DOHH2 (cell line): ENCODE results near the gene TSPAN14.

ENCODE experiments used
- H3F3A ChIP-seq: fragments of 200-600 bp; sonication (generic), shearing (Covaris generic); 2 replicates; pipeline ENCODE4 v1.6.0; 2016; ENCODE audit warnings: antibody characterized with exemption, mild to moderate bottlenecking; ENCODE audit not compliant: control insufficient read depth, insufficient read depth
- H3K27ac ChIP-seq: fragments of 200-600 bp; sonication (generic); 2 replicates; pipeline ENCODE4 v1.5.1; 2014; ENCODE audit warnings: low read depth, mild to moderate bottlenecking, low read length, moderate library complexity
- H3K27me3 ChIP-seq: fragments of 200-600 bp; sonication (generic); 2 replicates; pipeline ENCODE4 v1.6.1; 2014; ENCODE audit warnings: mild to moderate bottlenecking, low read length, mixed read lengths; ENCODE audit not compliant: control insufficient read depth
- H3K36me3 ChIP-seq: fragments of 200-600 bp; sonication (generic); 2 replicates; pipeline ENCODE4 v1.6.1; 2014; ENCODE audit warnings: mild to moderate bottlenecking, low read length, moderate library complexity, mixed read lengths; ENCODE audit not compliant: control insufficient read depth
- H3K4me1 ChIP-seq: fragments of 200-600 bp; sonication (generic); 2 replicates; pipeline ENCODE4 v1.6.1; 2014; ENCODE audit warnings: mild to moderate bottlenecking, low read length, mixed read lengths; ENCODE audit not compliant: control insufficient read depth
- H3K4me2 ChIP-seq: fragments of 200-600 bp; sonication (generic); 2 replicates; pipeline ENCODE4 v1.6.0; 2014; ENCODE audit warnings: mild to moderate bottlenecking, low read length, moderate library complexity
- H3K4me3 ChIP-seq: fragments of 200-600 bp; sonication (generic); 2 replicates; pipeline ENCODE4 v1.5.1; 2014; ENCODE audit warnings: mild to moderate bottlenecking, low read length, mixed read lengths
- H3K79me2 ChIP-seq: fragments of 200-600 bp; sonication (generic); 2 replicates; pipeline ENCODE4 v1.6.1; 2014; ENCODE audit warnings: mild to moderate bottlenecking, low read length, mixed read lengths; ENCODE audit not compliant: control insufficient read depth
- H3K9me2 ChIP-seq: fragments of 200-600 bp; sonication (generic); replicated peaks from 2 replicates; pipeline ENCODE4 v1.6.1; 2014; ENCODE audit warnings: mild to moderate bottlenecking, low read length, mixed read lengths; ENCODE audit not compliant: control insufficient read depth
- H3K9me3 ChIP-seq: fragments of 200-600 bp; sonication (generic); 2 replicates; pipeline ENCODE4 v1.6.1; 2014; ENCODE audit warnings: antibody characterized with exemption, low read length, mixed read lengths; ENCODE audit not compliant: control insufficient read depth, insufficient read depth
- H4K20me1 ChIP-seq: fragments of 200-600 bp; sonication (generic); 2 replicates; pipeline ENCODE4 v1.6.0; 2014; ENCODE audit warnings: low read depth, mild to moderate bottlenecking, antibody characterized with exemption, low read length, moderate library complexity; ENCODE audit not compliant: control insufficient read depth, insufficient read depth
- CTCF ChIP-seq: fragments of 200-600 bp; sonication (generic); IDR thresholded peaks from one replicate; pipeline ENCODE4 v1.5.1; 2014; ENCODE audit warnings: antibody characterized with exemption, mild to moderate bottlenecking, low read depth, low read length; ENCODE audit not compliant: poor library complexity, severe bottlenecking
- EZH2phosphoT487 ChIP-seq: fragments of 200-600 bp; sonication (generic); IDR thresholded peaks from 2 replicates; pipeline ENCODE4 v1.6.1; 2017; ENCODE audit warnings: borderline replicate concordance, mild to moderate bottlenecking, antibody characterized with exemption, low read length, moderate library complexity, mixed read lengths

Gene TSPAN14

GRCh38 chr10:80526742-80527141 lies 72.6 kb downstream of the TSPAN14 start:
- peaks cover 3% of the 10 kb centered on the region; the same call in 1 of the 2 replicates for H3K4me1 ChIP-seq
- H3K36me3 ChIP-seq, result no peaks in the 10 kb centered on the region
- TF ChIP-seq CTCF, result no peak
- no peak for TF ChIP-seq EZH2phosphoT487
- no peak overlapping the region for H3K27ac ChIP-seq
- no peaks in the 10 kb centered on the region for H3K27me3 ChIP-seq
- H3K79me2 ChIP-seq, result no peaks in the 10 kb centered on the region
- no peaks in the 10 kb centered on the region for H3K9me2 ChIP-seq
- H3K9me3 ChIP-seq, result no peaks in the 10 kb centered on the region
- no peaks in the 10 kb centered on the region for H4K20me1 ChIP-seq
- H3K4me2 ChIP-seq, result no peak overlapping the region
- H3K4me3 ChIP-seq, result no peak overlapping the region
- no peaks in the 10 kb centered on the region for H3F3A ChIP-seq

GRCh38 chr10:80528185-80528700 lies 74.1 kb downstream of the TSPAN14 start:
- Histone ChIP-seq H3K4me2 (no peak overlapping the region), H3K79me2 (no peaks in the 10 kb centered on the region), H3K4me3 (no peak overlapping the region), H3K9me2 (no peaks in the 10 kb centered on the region), H3K9me3 (no peaks in the 10 kb centered on the region), H3F3A (no peaks in the 10 kb centered on the region), H3K36me3 (no peaks in the 10 kb centered on the region), H4K20me1 (no peaks in the 10 kb centered on the region), H3K27ac (no peak overlapping the region), H3K4me1 (peaks cover 3% of the 10 kb centered on the region; the same call in 1 of the 2 replicates), H3K27me3 (no peaks in the 10 kb centered on the region)
- TF ChIP-seq CTCF (no peak), EZH2phosphoT487 (no peak)

- Histone ChIP-seq H3K4me3 (no peak overlapping the region), H3K36me3 (no peaks in the 10 kb centered on the region), H3K4me2 (no peak overlapping the region), H3K4me1 (peaks cover 3% of the 10 kb centered on the region; the same call in 1 of the 2 replicates), H3K79me2 (no peaks in the 10 kb centered on the region), H3K27me3 (no peaks in the 10 kb centered on the region), H4K20me1 (no peaks in the 10 kb centered on the region), H3K9me2 (no peaks in the 10 kb centered on the region), H3K9me3 (no peaks in the 10 kb centered on the region), H3K27ac (no peak overlapping the region), H3F3A (no peaks in the 10 kb centered on the region)
- TF ChIP-seq EZH2phosphoT487 (no peak), CTCF (no peak)
Measured at GRCh38 chr10:80528901-80529300, 74.8 kb downstream of the TSPAN14 start.

GRCh38 chr10:80529604-80530003 lies 75.5 kb downstream of the TSPAN14 start:
- peaks cover 3% of the 10 kb centered on the region; the same call in 1 of the 2 replicates for H3K4me1 ChIP-seq
- TF ChIP-seq CTCF, result no peak
- no peak for TF ChIP-seq EZH2phosphoT487
- H4K20me1 ChIP-seq, result no peaks in the 10 kb centered on the region

More at GRCh38 chr10:80529604-80530003, 75.5 kb downstream of the TSPAN14 start:
- H3K4me3 ChIP-seq, result no peak overlapping the region
- no peaks in the 10 kb centered on the region for H3K27me3 ChIP-seq
- no peak overlapping the region for H3K4me2 ChIP-seq
- H3F3A ChIP-seq, result no peaks in the 10 kb centered on the region
- no peaks in the 10 kb centered on the region for H3K79me2 ChIP-seq
- no peaks in the 10 kb centered on the region for H3K9me2 ChIP-seq
- H3K36me3 ChIP-seq, result no peaks in the 10 kb centered on the region
- no peaks in the 10 kb centered on the region for H3K9me3 ChIP-seq
- H3K27ac ChIP-seq, result no peak overlapping the region
